Mesendoderm (in vitro differentiated cells): ENCODE data around the gene IRF5.

Experiments
- DNase-seq: peaks from one replicate; pipeline ENCODE4 v3.0.0; 2013
- H2AK5ac ChIP-seq: 2 replicates; pipeline ENCODE4 v1.6.1; 2013; ENCODE audit warnings: low read length, inconsistent platforms
- H2BK120ac ChIP-seq: 2 replicates; pipeline ENCODE4 v1.6.1; 2013; ENCODE audit warnings: low read depth, mild to moderate bottlenecking, low read length, moderate library complexity, mixed read lengths
- H2BK15ac ChIP-seq: replicated peaks from 2 replicates; pipeline ENCODE4 v1.6.1; 2013; ENCODE audit warnings: low read depth, mild to moderate bottlenecking, moderate library complexity
- H2BK5ac ChIP-seq: 2 replicates; pipeline ENCODE4 v1.6.1; 2013; ENCODE audit warnings: low read length, inconsistent platforms
- H3K18ac ChIP-seq: 2 replicates; pipeline ENCODE4 v1.6.1; 2013; ENCODE audit warnings: mild to moderate bottlenecking, low read length, mixed read lengths
- H3K23ac ChIP-seq: one replicate; pipeline ENCODE4 v1.6.1; 2013; ENCODE audit warnings: low read length
- H3K27ac ChIP-seq: 2 replicates; pipeline ENCODE4 v1.5.1; 2013; ENCODE audit warnings: low read depth, mild to moderate bottlenecking, inconsistent platforms, low read length, moderate library complexity
- H3K27me3 ChIP-seq: 2 replicates; pipeline ENCODE4 v1.6.1; 2013; ENCODE audit warnings: low read length, control low read depth, mild to moderate bottlenecking, inconsistent platforms; ENCODE audit not compliant: insufficient read depth, poor library complexity
- H3K36me3 ChIP-seq: 2 replicates; pipeline ENCODE4 v1.6.1; 2013; ENCODE audit warnings: low read length, inconsistent platforms; ENCODE audit not compliant: control insufficient read depth, insufficient read depth
- H3K4ac ChIP-seq: one replicate; pipeline ENCODE4 v1.6.1; 2013; ENCODE audit warnings: low read depth, mild to moderate bottlenecking, low read length, moderate library complexity
- H3K4me1 ChIP-seq: 2 replicates; pipeline ENCODE4 v1.6.1; 2013; ENCODE audit warnings: low read depth, low read length, inconsistent platforms; ENCODE audit not compliant: control insufficient read depth
- H3K4me2 ChIP-seq: 2 replicates; pipeline ENCODE4 v1.6.1; 2013; ENCODE audit warnings: low read length
- H3K4me3 ChIP-seq: 2 replicates; pipeline ENCODE4 v1.5.1; 2013; ENCODE audit warnings: mild to moderate bottlenecking, low read length
- H3K56ac ChIP-seq: one replicate; pipeline ENCODE4 v1.6.1; 2013; ENCODE audit warnings: low read length
- H3K79me1 ChIP-seq: 2 replicates; pipeline ENCODE4 v1.6.1; 2013; ENCODE audit warnings: low read length, inconsistent platforms
- H3K79me2 ChIP-seq: 2 replicates; pipeline ENCODE4 v1.6.1; 2013; ENCODE audit warnings: mild to moderate bottlenecking, low read length; ENCODE audit not compliant: control insufficient read depth, insufficient read depth
- H3K9ac ChIP-seq: 2 replicates; pipeline ENCODE4 v1.6.1; 2013; ENCODE audit warnings: low read length, inconsistent platforms
- H4K5ac ChIP-seq: one replicate; pipeline ENCODE4 v1.6.1; 2013; ENCODE audit warnings: low read length
- H4K8ac ChIP-seq: one replicate; pipeline ENCODE4 v1.6.1; 2013; ENCODE audit warnings: low read depth, mild to moderate bottlenecking, control low read depth, low read length, moderate library complexity
- WGBS: extraction: QIAGEN DNeasy Blood & Tissue Kit; methylation state at CpG from one replicate; pipeline ENCODE4 v1.1.7; 2013; ENCODE audit warnings: low lambda C conversion rate, missing lambda C conversion rate; ENCODE audit not compliant: insufficient coverage; ENCODE audit errors: extremely low coverage; 5-methylcytosine and 5-hydroxymethylcytosine counted together

Gene IRF5

DNA sequence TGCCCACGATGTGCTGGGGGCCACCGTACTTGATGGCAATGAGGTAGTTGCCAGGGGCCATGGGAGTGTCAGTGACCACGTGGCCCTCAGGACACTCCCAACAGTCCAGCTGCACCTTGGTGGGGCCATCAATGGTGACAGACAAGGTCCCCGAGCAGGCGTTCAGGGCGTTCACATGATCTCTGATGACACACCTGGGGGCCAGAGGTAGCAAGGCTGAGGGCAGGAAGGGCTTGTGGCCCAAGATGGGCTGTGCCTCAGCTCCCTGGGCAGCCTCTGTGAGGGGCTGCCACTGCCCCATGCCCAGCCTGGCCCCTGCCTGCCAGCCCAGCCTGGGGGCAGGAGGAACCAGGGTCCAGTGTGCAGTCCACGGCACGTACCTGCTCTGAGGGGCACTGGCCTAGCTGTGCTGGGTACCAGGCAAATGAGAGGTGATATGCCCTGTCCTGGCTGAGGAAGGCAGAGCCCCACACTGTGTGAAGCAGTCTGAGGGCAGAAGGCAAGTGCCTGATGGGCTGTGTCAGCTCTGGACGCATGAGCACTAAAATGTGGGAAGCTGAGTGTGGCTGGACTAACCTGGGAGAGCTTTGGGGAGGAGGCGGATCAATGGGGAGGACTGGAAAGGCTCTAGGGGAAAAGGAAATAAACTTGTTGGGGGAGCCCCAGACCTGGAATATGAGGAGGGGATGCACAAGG, 23.7 kb upstream of the IRF5 start:
- Histone ChIP-seq H2BK5ac (no peak overlapping the region), H2BK15ac (no peak overlapping the region), H4K5ac (no peak overlapping the region), H3K4me3 (no peak overlapping the region), H2BK120ac (no peak overlapping the region), H3K27ac (no peak overlapping the region), H3K4me2 (no peak overlapping the region), H3K18ac (no peak overlapping the region), H3K4ac (no peak overlapping the region), H2AK5ac (peak overlapping the region; percentile 10), H3K23ac (no peak overlapping the region), H3K56ac (peak overlapping the region; percentile 2), H3K36me3 (no peaks in the 10 kb centered on the region), H3K79me2 (no peaks in the 10 kb centered on the region), H3K4me1 (peaks cover 12% of the 10 kb centered on the region), H3K27me3 (peaks cover 13% of the 10 kb centered on the region), H3K9ac (no peak overlapping the region), H3K79me1 (no peaks in the 10 kb centered on the region), H4K8ac (no peak overlapping the region)
- DNase-seq = no peak
- no CpG with 5 or more reads among the region's 10 CpGs for WGBS

DNA sequence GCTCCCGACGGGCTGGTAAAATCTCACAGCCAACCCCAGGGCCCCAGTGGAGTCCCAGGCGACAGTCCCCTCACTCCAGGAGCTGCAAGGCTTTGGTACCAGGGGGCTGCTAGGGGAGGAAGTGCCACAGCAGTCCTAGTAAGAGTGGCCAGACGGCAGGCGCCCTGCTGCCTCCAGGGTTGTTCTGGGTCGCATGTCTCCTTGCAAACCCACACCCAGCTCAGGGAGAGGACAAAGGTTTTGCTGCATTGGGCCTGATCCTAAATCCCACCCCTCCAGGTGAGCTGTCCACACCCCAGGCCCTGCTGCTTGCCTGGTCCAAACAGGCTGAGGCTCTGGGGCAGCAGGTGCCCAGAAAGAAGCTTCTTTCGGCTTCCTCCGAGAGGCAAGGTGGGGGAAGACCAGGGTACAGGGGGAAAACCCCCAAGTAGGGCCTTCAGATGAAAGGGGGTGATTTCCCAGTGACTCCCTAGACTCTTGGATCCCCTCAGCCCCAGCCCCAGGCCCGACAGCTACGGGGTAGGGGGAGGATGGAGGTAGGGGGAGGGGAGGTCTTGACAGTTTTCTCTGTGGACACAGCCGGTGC, 23.1 kb upstream of the IRF5 start:
- Histone ChIP-seq H3K18ac (no peak overlapping the region), H3K56ac (no peak overlapping the region), H3K79me1 (no peaks in the 10 kb centered on the region), H4K5ac (no peak overlapping the region), H2BK5ac (no peak overlapping the region), H3K4ac (no peak overlapping the region), H2AK5ac (no peak overlapping the region), H3K4me1 (peaks cover 8% of the 10 kb centered on the region), H3K36me3 (no peaks in the 10 kb centered on the region), H3K27ac (no peak overlapping the region), H2BK120ac (no peak overlapping the region), H2BK15ac (no peak overlapping the region), H4K8ac (no peak overlapping the region), H3K27me3 (peaks cover 13% of the 10 kb centered on the region), H3K9ac (no peak overlapping the region), H3K79me2 (no peaks in the 10 kb centered on the region), H3K4me2 (no peak overlapping the region), H3K4me3 (no peak overlapping the region), H3K23ac (no peak overlapping the region)
- WGBS = no CpG with 5 or more reads among the region's 11 CpGs
- no peak for DNase-seq

DNA sequence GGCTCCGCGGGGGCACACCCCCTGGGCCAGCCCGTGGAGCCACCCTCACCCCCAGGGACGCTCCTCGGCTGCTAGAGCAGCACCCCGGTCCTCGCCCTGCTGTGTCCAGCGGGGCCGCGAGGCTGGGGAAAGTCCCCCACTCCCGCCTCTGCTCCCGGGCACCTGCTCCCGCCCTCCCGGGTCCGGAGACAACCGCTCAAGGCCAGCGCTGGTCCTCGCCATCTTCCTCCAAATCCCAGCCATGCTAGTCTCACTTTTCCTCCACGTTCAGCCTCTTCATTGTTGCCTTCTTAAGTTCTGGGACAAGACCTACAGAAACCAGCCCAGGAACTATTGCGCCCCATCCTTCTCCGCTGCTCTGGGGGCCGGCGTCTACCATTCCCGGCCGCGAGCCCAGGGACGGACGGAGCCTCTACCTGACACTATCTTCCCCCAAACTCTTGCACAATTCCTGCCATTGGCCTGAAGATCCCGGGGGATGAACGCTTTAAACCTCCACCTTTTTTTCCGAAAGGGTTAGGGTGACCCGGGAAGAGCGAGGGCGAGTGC, 22.4 kb upstream of the IRF5 start:
- Histone ChIP-seq H2AK5ac (no peak overlapping the region), H3K4me1 (peaks cover 8% of the 10 kb centered on the region), H3K27me3 (peaks cover 13% of the 10 kb centered on the region), H3K4me2 (peak overlapping the region; percentile 18), H3K4ac (no peak overlapping the region), H3K36me3 (no peaks in the 10 kb centered on the region), H2BK120ac (no peak overlapping the region), H3K56ac (no peak overlapping the region), H3K79me1 (no peaks in the 10 kb centered on the region), H3K4me3 (no peak overlapping the region), H3K23ac (no peak overlapping the region), H2BK5ac (no peak overlapping the region), H4K5ac (no peak overlapping the region), H4K8ac (no peak overlapping the region), H3K9ac (no peak overlapping the region), H2BK15ac (no peak overlapping the region), H3K79me2 (no peaks in the 10 kb centered on the region), H3K27ac (no peak overlapping the region), H3K18ac (no peak overlapping the region)
- no CpG with 5 or more reads among the region's 34 CpGs for WGBS
- DNase-seq = no peak

DNA sequence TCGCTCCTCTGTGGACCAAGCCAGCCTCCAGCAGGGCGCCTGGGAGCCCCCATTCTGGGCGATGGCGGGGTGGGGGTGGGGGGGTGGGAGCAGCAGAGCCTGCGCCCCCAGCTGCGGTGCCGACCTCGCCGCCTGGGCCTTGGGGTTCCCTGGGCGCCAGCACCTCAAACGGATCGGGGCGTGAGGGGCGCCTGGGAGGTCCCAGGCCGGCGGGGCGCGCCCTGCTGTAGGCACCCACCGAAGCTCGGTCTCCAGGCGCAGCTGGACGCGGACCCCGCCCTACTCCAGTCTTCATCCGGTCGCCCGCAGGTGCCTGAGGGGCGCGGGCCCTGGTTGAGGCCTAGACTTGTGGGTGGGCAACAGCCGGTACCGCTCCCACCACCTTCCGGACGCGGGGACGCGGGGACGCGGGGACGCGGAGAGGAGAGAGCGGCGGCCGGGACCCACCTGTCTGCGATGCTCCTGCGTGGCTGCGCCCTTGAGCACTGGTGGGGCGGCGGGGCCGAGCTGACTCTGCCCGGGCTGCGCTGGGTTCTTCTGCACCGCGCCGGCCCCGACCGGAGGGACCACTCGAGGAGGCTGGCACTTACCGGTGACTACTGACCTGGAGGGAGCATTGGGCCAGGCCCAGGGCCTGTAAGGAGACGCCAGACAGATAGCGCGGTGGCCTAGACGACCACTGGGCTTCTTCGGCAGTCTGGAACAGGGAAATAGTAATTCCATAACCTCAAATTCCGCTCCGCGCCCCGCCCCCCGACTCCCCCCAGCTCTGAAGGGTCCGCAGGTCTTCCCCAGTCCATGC, 21.7 kb upstream of the IRF5 start:
- Histone ChIP-seq H3K27ac (no peak overlapping the region), H3K4ac (no peak overlapping the region), H3K4me2 (no peak overlapping the region), H2BK15ac (no peak overlapping the region), H3K9ac (no peak overlapping the region), H3K23ac (no peak overlapping the region), H4K8ac (no peak overlapping the region), H2AK5ac (no peak overlapping the region), H3K27me3 (peaks cover 13% of the 10 kb centered on the region), H4K5ac (no peak overlapping the region), H3K4me1 (peaks cover 8% of the 10 kb centered on the region), H3K79me2 (no peaks in the 10 kb centered on the region), H3K56ac (no peak overlapping the region), H3K18ac (no peak overlapping the region), H2BK120ac (no peak overlapping the region), H3K36me3 (no peaks in the 10 kb centered on the region), H3K4me3 (no peak overlapping the region), H2BK5ac (no peak overlapping the region), H3K79me1 (no peaks in the 10 kb centered on the region)
- DNase-seq = no peak
- no CpG with 5 or more reads among the region's 69 CpGs for WGBS

DNA sequence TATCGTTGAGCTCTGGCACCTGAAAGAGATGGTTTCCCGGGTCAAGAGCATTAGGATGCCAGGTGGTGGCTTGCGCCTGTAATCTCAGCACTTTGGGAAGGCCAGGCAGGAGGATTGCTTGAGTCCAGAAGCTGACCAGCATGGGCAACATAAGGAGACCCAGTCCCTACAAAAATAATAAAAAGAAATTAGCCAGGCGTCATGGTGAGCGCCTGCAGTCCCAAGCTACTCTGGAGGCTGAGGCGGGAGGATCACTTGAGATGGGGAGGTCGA, 21.1 kb upstream of the IRF5 start:
- H4K8ac ChIP-seq = no peak overlapping the region
- H3K36me3 ChIP-seq = no peaks in the 10 kb centered on the region
- H3K56ac ChIP-seq = no peak overlapping the region
- no peak overlapping the region for H2AK5ac ChIP-seq
- H3K4me3 ChIP-seq = no peak overlapping the region
- H3K79me2 ChIP-seq = no peaks in the 10 kb centered on the region
- WGBS = no CpG with 5 or more reads among the region's 7 CpGs
- H3K9ac ChIP-seq = no peak overlapping the region
- no peak for DNase-seq
- H2BK5ac ChIP-seq = no peak overlapping the region
- H4K5ac ChIP-seq = no peak overlapping the region
- peaks cover 8% of the 10 kb centered on the region for H3K4me1 ChIP-seq
- H2BK15ac ChIP-seq = no peak overlapping the region
- H3K27ac ChIP-seq = no peak overlapping the region
- no peaks in the 10 kb centered on the region for H3K79me1 ChIP-seq
- no peak overlapping the region for H3K23ac ChIP-seq
- no peak overlapping the region for H3K4ac ChIP-seq
- H3K18ac ChIP-seq = no peak overlapping the region
- H3K27me3 ChIP-seq = peaks cover 13% of the 10 kb centered on the region
- no peak overlapping the region for H2BK120ac ChIP-seq
- no peak overlapping the region for H3K4me2 ChIP-seq
